ENCODE results near the gene MRPS2. TPM values are rescaled to one million over a fixed set of nuclear protein-coding genes. Genes with fewer than 3 reads are reported as not detected.
"Not testable (repeated sequence)": the region's sequence is repeated elsewhere in the genome, so short reads cannot be mapped to it uniquely, and the experiment has no call there.

MRPS2 gene
- total RNA-seq, 2 donors from 2014 or later = 40.6 to 54.9 TPM

GRCh38 chr9:135547756-135548736 lies 47.6 kb downstream of the MRPS2 start:
- DNase-seq (no peak), ATAC-seq (replicated peaks in 1 of 2) (no peak)
- Mint-ChIP-seq H3K4me3 (no peak overlapping the region), H3K4me1 (ENCODE audit: low read depth) (no peaks in the 10 kb centered on the region), H3K27me3 (ENCODE audit: low read depth) (peaks cover 9% of the 10 kb centered on the region), H3K9me3 (no peaks in the 10 kb centered on the region), H3K27ac (no peak overlapping the region), H3K36me3 (ENCODE audit: insufficient read depth in 2 of 2) (no peaks in the 10 kb centered on the region)

GRCh38 chr9:135549478-135550343 lies 49.2 kb downstream of the MRPS2 start:
- not testable (repeated sequence) for H3K27ac Mint-ChIP-seq; H3K36me3 Mint-ChIP-seq (ENCODE audit: insufficient read depth in 2 of 2); H3K4me1 Mint-ChIP-seq (ENCODE audit: low read depth); H3K27me3 Mint-ChIP-seq (ENCODE audit: low read depth); H3K4me3 Mint-ChIP-seq; ATAC-seq (replicated peaks in 1 of 2); DNase-seq; H3K9me3 Mint-ChIP-seq

- Mint-ChIP-seq H3K9me3 (no peaks in the 10 kb centered on the region), H3K27me3 (ENCODE audit: low read depth) (no peaks in the 10 kb centered on the region), H3K4me1 (ENCODE audit: low read depth) (no peaks in the 10 kb centered on the region), H3K36me3 (ENCODE audit: insufficient read depth in 2 of 2) (no peaks in the 10 kb centered on the region), H3K4me3 (no peak overlapping the region), H3K27ac (no peak overlapping the region)
- ATAC-seq (replicated peaks in 1 of 2) (no peak), DNase-seq (no peak)
These were observed 49.9 kb downstream of the MRPS2 start for GRCh38 chr9:135550344-135550918.

GRCh38 chr9:135551031-135551430 lies 50.5 kb downstream of the MRPS2 start:
- no peak for DNase-seq
- no peak overlapping the region for H3K4me3 Mint-ChIP-seq
- H3K27ac Mint-ChIP-seq = no peak overlapping the region
- H3K36me3 Mint-ChIP-seq (ENCODE audit: insufficient read depth in 2 of 2) = no peaks in the 10 kb centered on the region
- H3K9me3 Mint-ChIP-seq = no peaks in the 10 kb centered on the region
- H3K27me3 Mint-ChIP-seq (ENCODE audit: low read depth) = peaks cover 4% of the 10 kb centered on the region
- H3K4me1 Mint-ChIP-seq (ENCODE audit: low read depth) = no peaks in the 10 kb centered on the region
- ATAC-seq (replicated peaks in 1 of 2) = no peak

- Mint-ChIP-seq H3K9me3 (no peaks in the 10 kb centered on the region), H3K27me3 (ENCODE audit: low read depth) (peaks cover 6% of the 10 kb centered on the region)
These were observed 51.0 kb downstream of the MRPS2 start for GRCh38 chr9:135551456-135551855.

GRCh38 chr9:135552021-135552697 lies 51.7 kb downstream of the MRPS2 start:
- H3K36me3 Mint-ChIP-seq (ENCODE audit: insufficient read depth in 2 of 2) = no peaks in the 10 kb centered on the region

More at GRCh38 chr9:135551456-135551855, 51.0 kb downstream of the MRPS2 start:
- H3K36me3 Mint-ChIP-seq (ENCODE audit: insufficient read depth in 2 of 2) = no peaks in the 10 kb centered on the region
- H3K27ac Mint-ChIP-seq = no peak overlapping the region
- no peak for DNase-seq
- no peaks in the 10 kb centered on the region for H3K4me1 Mint-ChIP-seq (ENCODE audit: low read depth)
- no peak overlapping the region for H3K4me3 Mint-ChIP-seq
- ATAC-seq (replicated peaks in 1 of 2) = no peak

GRCh38 chr9:135552698-135553171 lies 52.3 kb downstream of the MRPS2 start:
- ATAC-seq (replicated peaks in 1 of 2) (no peak), DNase-seq (no peak)
- H3K9me3 Mint-ChIP-seq = no peaks in the 10 kb centered on the region
- no peaks in the 10 kb centered on the region for H3K4me1 Mint-ChIP-seq (ENCODE audit: low read depth)
- no peaks in the 10 kb centered on the region for H3K36me3 Mint-ChIP-seq (ENCODE audit: insufficient read depth in 2 of 2)
- H3K4me3 Mint-ChIP-seq = no peak overlapping the region
- H3K27me3 Mint-ChIP-seq (ENCODE audit: low read depth) = peaks cover 6% of the 10 kb centered on the region
- H3K27ac Mint-ChIP-seq = no peak overlapping the region

More at GRCh38 chr9:135552021-135552697, 51.7 kb downstream of the MRPS2 start:
- Mint-ChIP-seq H3K27ac (no peak overlapping the region), H3K4me1 (ENCODE audit: low read depth) (no peaks in the 10 kb centered on the region), H3K4me3 (no peak overlapping the region), H3K27me3 (ENCODE audit: low read depth) (peaks cover 6% of the 10 kb centered on the region), H3K9me3 (no peaks in the 10 kb centered on the region)
- ATAC-seq (replicated peaks in 1 of 2) (no peak), DNase-seq (no peak)

Other genes with a start within 250 kb of the MRPS2 start
- gene PPP1R26, start 20.9 kb upstream of the MRPS2 start, total RNA-seq = 1 to 10 TPM in 1 of 2 donors, under 1 TPM in 1; 0.96 to 2.8 TPM
- gene LCN1, start 20.8 kb downstream of the MRPS2 start, total RNA-seq = not detected
- gene OBP2A, start 45.4 kb downstream of the MRPS2 start, total RNA-seq = not detected
- gene PAEP, start 61.1 kb downstream of the MRPS2 start, total RNA-seq = not detected
- not detected for gene GLT6D1, start 138.9 kb downstream of the MRPS2 start, total RNA-seq
- not detected for gene LCN9, start 162.6 kb downstream of the MRPS2 start, total RNA-seq
- not detected for gene SOHLH1, start 198.8 kb downstream of the MRPS2 start, total RNA-seq
- not detected for gene KCNT1, start 201.5 kb downstream of the MRPS2 start, total RNA-seq

Data from activated T-cell treated with anti-CD3 and anti-CD28 coated beads, Interleukin-2, amount 50 U/mL, for 72 hours (primary cell).